Uterus (tissue), 4 donors: ENCODE results near the gene NBEAL2. TPM values are rescaled to one million over a fixed set of nuclear protein-coding genes. Genes with fewer than 3 reads are reported as not detected.

Experiments used
- DNase-seq, 2 donors: peaks; one replicate each; pipeline ENCODE4 v3.0.0-alpha.2; 2019 to 2020
- H3K27ac ChIP-seq, 2 donors: fragments of 200-600 bp; sonication (generic); 1 replicate in 1 of 2; 2 replicates in 1 of 2; pipeline ENCODE4 v1.5.1; 2016 to 2018
- H3K27me3 ChIP-seq, 2 donors: fragments of 200-600 bp; sonication (generic); one replicate each; pipeline ENCODE4 v1.5.1; 2018 to 2019; ENCODE audit warnings: control low read depth in 1 of 2
- H3K36me3 ChIP-seq, 2 donors: fragments of 200-600 bp; sonication (generic); one replicate each; pipeline ENCODE4 v1.5.1; 2019; ENCODE audit warnings: control low read depth in 1 of 2
- H3K4me1 ChIP-seq, 2 donors: fragments of 200-600 bp; sonication (generic); one replicate each; pipeline ENCODE4 v1.5.1; 2018 to 2019; ENCODE audit warnings: control low read depth in 1 of 2
- H3K4me3 ChIP-seq, 2 donors: fragments of 200-600 bp; sonication (generic); 1 replicate in 1 of 2; 2 replicates in 1 of 2; pipeline ENCODE4 v1.5.1; 2018 to 2019; ENCODE audit warnings: mild to moderate bottlenecking in 1 of 2
- H3K9me3 ChIP-seq, 2 donors: fragments of 200-600 bp; sonication (generic); one replicate each; pipeline ENCODE4 v1.5.1; 2019; ENCODE audit warnings: control low read depth in 1 of 2
- POLR2A ChIP-seq, 2 donors: fragments of 450-650 bp; IDR thresholded peaks; one replicate each; pipeline ENCODE4 v1.6.1; 2016; ENCODE audit warnings: antibody characterized with exemption in 2 of 2, mild to moderate bottlenecking in 1 of 2, moderate library complexity in 1 of 2
- intact Hi-C: fragments of 100-400 bp; cut with DNase I; formaldehyde crosslinking; loops from one replicate; pipeline ENCODE4 v1.15.1; 2023; ENCODE audit warnings: low total_unique reads
- total RNA-seq, 4 donors: library from RNA; depleted of rRNA in 3 of 4; stranded (reverse); fragments of >200 nt in 3 of 4; gene quantifications; one replicate each; pipeline versions ENCODE4 v1.1.0 to v1.2.4, GENCODE V29; 2014 to 2023
- TF ChIP-seq, protein P1 (sequence below), 4 experiments: fragments of 200-600 bp in 2 of 4; fragments of 450-650 bp in 2 of 4; sonication (generic) in 2 of 4; IDR thresholded peaks; one replicate each; pipeline ENCODE4 v1.5.1; 2016 to 2019; ENCODE audit warnings: antibody characterized with exemption in 4 of 4, mild to moderate bottlenecking in 2 of 4, moderate library complexity in 1 of 4
- donor health status: DM: yes; HTN: yes; CAD: no.

NBEAL2 gene
- total RNA-seq, 4 donors from 2014 or later, result 13.1 to 41.1 (median 23.8) TPM

DNA sequence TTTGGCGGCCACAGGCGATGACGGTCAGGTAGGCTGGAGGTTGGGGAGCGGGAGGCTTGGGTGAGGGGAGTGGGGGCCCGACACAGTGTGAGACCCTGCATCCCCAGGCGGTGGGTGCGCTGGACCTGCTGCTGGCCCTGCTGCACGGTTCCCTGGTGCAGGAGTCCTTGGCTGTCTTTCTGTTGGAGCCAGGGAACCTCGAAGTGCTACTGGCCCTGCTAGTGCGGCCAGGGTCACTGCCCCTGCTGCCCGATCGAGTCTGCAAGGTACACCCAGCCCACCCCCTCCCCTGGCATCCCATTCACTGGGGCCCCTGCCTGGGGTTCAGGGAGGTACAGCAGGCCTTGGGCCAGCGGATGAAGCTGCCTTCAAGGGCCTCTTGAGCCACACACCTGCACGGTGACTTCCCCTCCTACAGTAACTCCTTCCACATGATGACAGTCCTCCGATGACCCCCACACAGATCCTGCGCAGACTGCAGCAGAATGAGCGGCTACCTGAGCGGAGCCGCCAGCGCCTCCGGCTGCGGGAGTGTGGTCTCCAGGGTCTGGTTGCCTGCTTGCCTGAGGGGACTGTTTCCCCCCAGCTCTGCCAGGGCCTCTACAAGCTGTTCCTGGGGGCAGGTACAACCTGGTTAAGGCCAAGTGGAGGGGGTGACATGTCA is 19.5 kb downstream of the NBEAL2 start:
- intact Hi-C loops, result no loop called here
- no peaks in the 10 kb centered on the region for H3K4me1 ChIP-seq
- H3K36me3 ChIP-seq, result no peaks in the 10 kb centered on the region
- DNase-seq, result no peak
- TF ChIP-seq, protein P1, sequence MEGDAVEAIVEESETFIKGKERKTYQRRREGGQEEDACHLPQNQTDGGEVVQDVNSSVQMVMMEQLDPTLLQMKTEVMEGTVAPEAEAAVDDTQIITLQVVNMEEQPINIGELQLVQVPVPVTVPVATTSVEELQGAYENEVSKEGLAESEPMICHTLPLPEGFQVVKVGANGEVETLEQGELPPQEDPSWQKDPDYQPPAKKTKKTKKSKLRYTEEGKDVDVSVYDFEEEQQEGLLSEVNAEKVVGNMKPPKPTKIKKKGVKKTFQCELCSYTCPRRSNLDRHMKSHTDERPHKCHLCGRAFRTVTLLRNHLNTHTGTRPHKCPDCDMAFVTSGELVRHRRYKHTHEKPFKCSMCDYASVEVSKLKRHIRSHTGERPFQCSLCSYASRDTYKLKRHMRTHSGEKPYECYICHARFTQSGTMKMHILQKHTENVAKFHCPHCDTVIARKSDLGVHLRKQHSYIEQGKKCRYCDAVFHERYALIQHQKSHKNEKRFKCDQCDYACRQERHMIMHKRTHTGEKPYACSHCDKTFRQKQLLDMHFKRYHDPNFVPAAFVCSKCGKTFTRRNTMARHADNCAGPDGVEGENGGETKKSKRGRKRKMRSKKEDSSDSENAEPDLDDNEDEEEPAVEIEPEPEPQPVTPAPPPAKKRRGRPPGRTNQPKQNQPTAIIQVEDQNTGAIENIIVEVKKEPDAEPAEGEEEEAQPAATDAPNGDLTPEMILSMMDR (IDR thresholded peaks at IDR 0.05), result no peak
- no peak for TF ChIP-seq POLR2A (IDR thresholded peaks at IDR 0.05)
- no peak overlapping the region for H3K4me3 ChIP-seq
- H3K9me3 ChIP-seq, result no peaks in the 10 kb centered on the region
- no peak overlapping the region for H3K27ac ChIP-seq
- no peaks in the 10 kb centered on the region for H3K27me3 ChIP-seq

DNA sequence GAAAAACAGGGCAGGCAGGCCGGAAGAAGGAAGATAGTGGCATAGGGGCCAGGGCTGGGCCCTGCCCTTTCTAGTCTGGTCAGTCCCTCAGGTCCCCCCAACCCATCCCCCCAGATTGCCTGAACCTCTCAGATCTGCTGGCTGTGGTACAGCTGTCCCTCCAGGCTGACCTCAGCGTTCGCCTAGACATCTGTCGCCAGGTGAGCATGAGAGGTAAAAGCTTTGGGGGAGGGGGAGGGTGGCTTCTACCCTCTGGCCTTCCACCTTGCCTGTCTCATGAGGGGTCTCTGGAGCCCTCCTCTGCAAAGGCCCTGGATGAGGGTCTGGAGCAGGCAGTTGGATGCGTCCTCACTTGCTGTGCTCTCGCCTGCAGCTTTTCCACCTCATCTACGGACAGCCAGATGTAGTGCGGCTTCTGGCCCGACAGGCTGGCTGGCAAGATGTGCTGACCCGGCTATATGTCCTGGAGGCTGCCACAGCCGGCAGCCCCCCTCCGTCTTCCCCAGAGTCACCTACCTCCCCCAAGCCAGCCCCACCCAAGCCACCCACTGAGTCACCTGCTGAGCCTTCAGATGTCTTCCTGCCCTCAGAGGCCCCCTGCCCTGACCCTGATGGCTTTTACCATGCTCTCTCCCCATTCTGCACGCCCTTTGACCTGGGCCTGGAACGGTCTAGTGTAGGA is 20.2 kb downstream of the NBEAL2 start:
- Histone ChIP-seq H3K4me3 (no peak overlapping the region), H3K9me3 (no peaks in the 10 kb centered on the region), H3K27ac (no peak overlapping the region), H3K4me1 (no peaks in the 10 kb centered on the region), H3K27me3 (no peaks in the 10 kb centered on the region), H3K36me3 (no peaks in the 10 kb centered on the region)
- intact Hi-C loops, result no loop called here
- no peak for DNase-seq
- TF ChIP-seq, protein P1 (IDR thresholded peaks at IDR 0.05), result no peak
- TF ChIP-seq POLR2A (IDR thresholded peaks at IDR 0.05), result no peak

DNA sequence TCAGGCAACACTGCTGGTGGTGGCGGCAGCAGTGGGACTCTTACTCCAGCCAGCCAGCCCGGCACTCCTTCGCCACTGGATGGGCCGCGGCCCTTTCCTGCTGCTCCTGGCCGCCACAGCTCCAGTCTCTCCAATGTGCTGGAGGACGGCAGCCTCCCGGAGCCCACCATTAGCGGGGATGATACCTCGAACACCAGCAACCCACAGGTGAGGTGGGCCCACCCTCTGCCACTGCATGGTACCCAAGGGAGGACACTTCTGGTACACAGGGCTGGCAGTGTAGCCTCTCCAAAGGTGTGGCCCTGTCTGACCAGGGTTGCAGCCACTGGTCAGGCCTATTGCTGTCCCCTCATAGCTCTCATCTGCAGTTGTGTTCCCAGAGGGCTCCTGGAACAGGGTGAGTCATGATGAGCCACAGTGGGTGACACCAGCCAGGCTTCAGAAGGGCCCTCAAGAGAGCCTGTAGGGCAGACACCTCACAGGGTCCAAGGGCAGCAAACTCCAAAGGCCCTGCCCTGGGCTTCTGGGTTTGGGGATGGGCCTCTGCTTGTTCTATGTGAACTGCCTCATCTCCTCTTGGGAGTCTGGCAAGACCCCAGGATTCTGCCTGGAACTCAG is 20.8 kb downstream of the NBEAL2 start:
- no peaks in the 10 kb centered on the region for H3K4me1 ChIP-seq
- TF ChIP-seq POLR2A (IDR thresholded peaks at IDR 0.05), result no peak
- TF ChIP-seq, protein P1 (IDR thresholded peaks at IDR 0.05), result no peak
- H3K27me3 ChIP-seq, result no peaks in the 10 kb centered on the region
- H3K4me3 ChIP-seq, result no peak overlapping the region
- no peaks in the 10 kb centered on the region for H3K36me3 ChIP-seq
- no peak for DNase-seq
- H3K27ac ChIP-seq, result no peak overlapping the region
- intact Hi-C loops, result no loop called here
- no peaks in the 10 kb centered on the region for H3K9me3 ChIP-seq

DNA sequence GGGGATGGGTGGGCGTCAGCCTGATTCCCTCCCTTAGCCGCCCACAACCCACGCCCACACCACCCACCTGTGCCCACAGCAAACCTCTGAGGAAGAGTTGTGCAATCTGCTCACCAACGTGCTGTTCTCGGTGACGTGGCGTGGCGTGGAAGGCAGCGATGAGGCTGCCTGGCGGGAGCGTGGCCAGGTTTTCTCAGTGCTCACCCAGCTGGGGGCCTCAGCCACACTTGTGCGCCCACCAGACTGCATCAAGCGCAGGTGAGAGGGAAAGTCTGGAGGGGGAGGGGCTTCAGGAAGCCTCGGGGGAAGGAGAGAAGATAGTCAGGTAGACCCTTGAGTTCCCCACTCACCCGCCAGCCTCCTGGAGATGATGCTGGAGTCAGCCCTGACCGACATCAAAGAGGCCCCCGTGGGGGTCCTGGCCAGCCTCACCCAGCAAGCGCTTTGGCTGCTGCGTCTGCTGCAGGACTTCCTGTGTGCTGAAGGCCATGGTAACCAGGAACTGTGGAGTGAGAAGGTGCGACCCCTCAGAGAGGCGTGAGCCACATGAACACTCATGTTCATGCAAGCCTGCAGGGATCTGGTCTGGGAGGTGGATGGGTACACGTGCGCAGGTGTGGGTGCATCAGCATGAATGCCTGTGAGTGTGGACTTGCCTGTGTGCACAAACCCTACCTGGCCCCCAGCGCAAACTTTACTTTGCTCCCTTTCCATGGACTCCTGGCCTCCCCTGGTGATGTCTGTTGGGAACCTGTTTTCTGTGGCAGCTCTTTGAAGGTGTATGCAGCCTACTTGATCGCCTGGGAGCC is 21.7 kb downstream of the NBEAL2 start:
- DNase-seq, result no peak
- Histone ChIP-seq H3K4me3 (no peak overlapping the region), H3K27ac (no peak overlapping the region), H3K9me3 (no peaks in the 10 kb centered on the region), H3K27me3 (no peaks in the 10 kb centered on the region), H3K36me3 (no peaks in the 10 kb centered on the region), H3K4me1 (no peaks in the 10 kb centered on the region)
- intact Hi-C loops, result no loop called here
- TF ChIP-seq, protein P1 (IDR thresholded peaks at IDR 0.05), result no peak
- no peak for TF ChIP-seq POLR2A (IDR thresholded peaks at IDR 0.05)
